ENCODE results near the gene TMEM94. TPM values are rescaled to one million over a fixed set of nuclear protein-coding genes. Genes with fewer than 3 reads are reported as not detected.
A peak's percentile ranks its signal among the peaks of the same experiment; 100 is the strongest.

TMEM94 gene
- total and polyA plus RNA-seq, 9 of the 15 experiments (the other 6 are each of a cell fraction or from before 2014, with no cell fraction given), result 0.35 to 48.1 (median 14.4) TPM

GRCh38 chr17:75515496-75516254, 59.2 kb downstream of the TMEM94 start, which contains the start of gene CASKIN2 (continued):
- peak; percentile 100 for TF ChIP-seq REST (IDR thresholded peaks at IDR 0.05; ENCODE audit: borderline replicate concordance)
- peak; percentile 100 for TF ChIP-seq REST (CRISPR knock-in tag; IDR thresholded peaks at IDR 0.05; ENCODE audit: low read depth)
- TF ChIP-seq POLR2A (conservative IDR thresholded peaks at IDR 0.05), result no peak
- peak; percentile 96 for TF ChIP-seq LCOR (CRISPR knock-in tag; IDR thresholded peaks at IDR 0.05)
- TF ChIP-seq ZNF766 (CRISPR knock-in tag; conservative IDR thresholded peaks at IDR 0.05), result peak; percentile 78; the same call in 1 of the 2 replicates
- TF ChIP-seq ZNF655 (CRISPR knock-in tag; IDR thresholded peaks at IDR 0.05), result no peak
- no peak; the same call in 1 of the 2 replicates for TF ChIP-seq ZNF76 (CRISPR knock-in tag; IDR thresholded peaks at IDR 0.05; ENCODE audit: borderline replicate concordance)
- TF ChIP-seq PKNOX1 (IDR thresholded peaks at IDR 0.05), result peak; percentile 98
- TF ChIP-seq MTA3 (IDR thresholded peaks at IDR 0.05; ENCODE audit: borderline replicate concordance), result peak; percentile 89
- 0 out of 2 replicates have a peak, but pooled peaks have one; percentile 34 for TF ChIP-seq ZNF143 (CRISPR knock-in tag; IDR thresholded peaks at IDR 0.05)
- no peak for TF ChIP-seq SRSF7 (optimal IDR thresholded peaks at IDR 0.05; ENCODE audit: low read depth, low read length)
- peak; percentile 91 for TF ChIP-seq ZBTB33 (CRISPR knock-in tag; IDR thresholded peaks at IDR 0.05)
- no peak for TF ChIP-seq GTF2F1 (IDR thresholded peaks at IDR 0.05; ENCODE audit: low read depth, low read length)
- TF ChIP-seq ZBTB8A (IDR thresholded peaks at IDR 0.05; ENCODE audit: partially characterized antibody), result no peak
- peak in 1 of 2 experiments; percentile 68; a peak in 1 of 3 replicates for TF ChIP-seq CBX3 (IDR thresholded peaks at IDR 0.05; ENCODE audit: borderline replicate concordance in 1 of 2, low read length in 2 of 2)
